Neural cell (in vitro differentiated cells): ENCODE measurements around the gene CRLF2. TPM values are rescaled to one million over a fixed set of nuclear protein-coding genes. Genes with fewer than 3 reads are reported as not detected.
A peak's percentile ranks its signal among the peaks of the same experiment; 100 is the strongest.

Experiments used
- H2AFZ ChIP-seq: fragments of 200-600, 300-800 bp; sonication (generic), shearing (Covaris generic); 2 replicates; pipeline ENCODE4 v1.6.0; 2014; ENCODE audit warnings: low read depth, mild to moderate bottlenecking, antibody characterized with exemption, low read length, moderate library complexity
- H3F3A ChIP-seq: fragments of 200-600 bp; shearing (Covaris generic); 2 replicates; pipeline ENCODE4 v1.6.1; 2016; ENCODE audit warnings: mild to moderate bottlenecking, moderate library complexity, mixed read lengths, antibody characterized with exemption, low read length; ENCODE audit not compliant: insufficient read depth, poor library complexity, severe bottlenecking
- H3K27ac ChIP-seq: fragments of 200-600, 300-800 bp; sonication (generic), shearing (Covaris generic); 2 replicates; pipeline ENCODE4 v1.5.1; 2014; ENCODE audit warnings: mild to moderate bottlenecking, low read length, moderate library complexity
- H3K27me3 ChIP-seq: fragments of 300-800, 200-600 bp; sonication (generic), shearing (Covaris generic); 2 replicates; pipeline ENCODE4 v1.6.0; 2014; ENCODE audit warnings: mild to moderate bottlenecking, low read depth, low read length, moderate library complexity; ENCODE audit not compliant: insufficient read depth
- H3K36me3 ChIP-seq: fragments of 300-800, 200-600 bp; sonication (generic), shearing (Covaris generic); 2 replicates; pipeline ENCODE4 v1.5.1; 2014; ENCODE audit warnings: mild to moderate bottlenecking, antibody characterized with exemption, low read length, moderate library complexity; ENCODE audit not compliant: insufficient read depth
- H3K4me2 ChIP-seq: fragments of 300-800, 200-600 bp; sonication (generic), shearing (Covaris generic); 2 replicates; pipeline ENCODE4 v1.6.0; 2014; ENCODE audit warnings: mild to moderate bottlenecking, low read length
- H3K4me3 ChIP-seq: fragments of 300-800, 200-600 bp; sonication (generic), shearing (Covaris generic); 2 replicates; pipeline ENCODE4 v1.5.1; 2014; ENCODE audit warnings: mild to moderate bottlenecking, low read length, moderate library complexity
- H3K79me2 ChIP-seq: fragments of 200-600 bp; shearing (Covaris generic); replicated peaks from 2 replicates; pipeline ENCODE4 v1.6.0; 2014; ENCODE audit warnings: mild to moderate bottlenecking, low read length, moderate library complexity; ENCODE audit not compliant: insufficient read depth
- H3K9ac ChIP-seq: fragments of 300-800, 200-600 bp; sonication (generic), shearing (Covaris generic); 2 replicates; pipeline ENCODE4 v1.6.1; 2016; ENCODE audit warnings: mild to moderate bottlenecking, low read length, mixed read lengths
- H3K9me2 ChIP-seq: fragments of 200-600 bp; shearing (Covaris generic); 2 replicates; pipeline ENCODE4 v1.6.1; 2016; ENCODE audit warnings: mild to moderate bottlenecking, low read length, mixed read lengths; ENCODE audit not compliant: insufficient read depth
- H3K9me3 ChIP-seq: fragments of 200-600, 300-800 bp; sonication (generic), shearing (Covaris generic); 2 replicates; pipeline ENCODE4 v1.6.1; 2016; ENCODE audit warnings: mild to moderate bottlenecking, mixed run types, low read length, moderate library complexity, mixed read lengths
- H4K20me1 ChIP-seq: fragments of 200-600 bp; shearing (Covaris generic); 2 replicates; pipeline ENCODE4 v1.6.1; 2016; ENCODE audit warnings: mild to moderate bottlenecking, mixed run types; ENCODE audit not compliant: insufficient read depth
- EP300 ChIP-seq: fragments of 450-650 bp; conservative IDR thresholded peaks from 2 replicates; pipeline ENCODE4 v1.6.1; 2014; ENCODE audit warnings: antibody characterized with exemption, mild to moderate bottlenecking, moderate library complexity; ENCODE audit not compliant: poor library complexity, severe bottlenecking
- EZH2 ChIP-seq: fragments of 200-600, 300-800 bp; shearing (Covaris generic), sonication (generic); IDR thresholded peaks from 2 replicates; pipeline ENCODE4 v1.6.1; 2014; ENCODE audit warnings: antibody characterized with exemption, low read length, borderline replicate concordance, mild to moderate bottlenecking; ENCODE audit not compliant: insufficient read depth, poor library complexity, severe bottlenecking
- POLR2AphosphoS5 ChIP-seq: IDR thresholded peaks from 2 replicates; pipeline ENCODE4 v1.6.1; 2012
- RAD21 ChIP-seq: fragments of 450-650 bp; conservative IDR thresholded peaks from 2 replicates; pipeline ENCODE4 v1.6.1; 2014; ENCODE audit warnings: antibody characterized with exemption, mild to moderate bottlenecking, moderate library complexity
- SMC3 ChIP-seq: fragments of 450-650 bp; conservative IDR thresholded peaks from 2 replicates; pipeline ENCODE4 v1.6.1; 2014; ENCODE audit warnings: antibody characterized with exemption, mild to moderate bottlenecking, moderate library complexity; ENCODE audit not compliant: poor library complexity
- TAF1 ChIP-seq: IDR thresholded peaks from 2 replicates; pipeline ENCODE4 v1.6.1; 2012; ENCODE audit warnings: low read depth
- polyA plus RNA-seq: library from polyadenylated mRNA; depleted of rRNA; stranded (reverse); fragments of >200 nt; gene quantifications from 2 replicates; pipeline ENCODE4 v1.2.3, GENCODE V29; 2014
- TF ChIP-seq, protein P1 (sequence below): IDR thresholded peaks from 2 replicates; pipeline ENCODE4 v1.6.1; 2012; ENCODE audit warnings: borderline replicate concordance
- TF ChIP-seq, protein P2 (sequence below): fragments of 450-650 bp; IDR thresholded peaks from 2 replicates; pipeline ENCODE4 v1.5.1; 2014; ENCODE audit warnings: antibody characterized with exemption, mild to moderate bottlenecking, moderate library complexity; ENCODE audit not compliant: poor library complexity, severe bottlenecking

CRLF2 gene
- polyA plus RNA-seq, 1 donor from 2014 or later = not detected

GRCh38 chrX:1167466-1167865, 45.0 kb downstream of the CRLF2 start:
- Histone ChIP-seq H3K36me3 (no peaks in the 10 kb centered on the region), H3K4me2 (no peak overlapping the region), H4K20me1 (no peaks in the 10 kb centered on the region), H3K9ac (no peak overlapping the region), H3F3A (no peaks in the 10 kb centered on the region), H3K27me3 (no peaks in the 10 kb centered on the region), H3K9me2 (no peaks in the 10 kb centered on the region), H3K9me3 (no peaks in the 10 kb centered on the region), H3K4me3 (no peak overlapping the region), H3K79me2 (no peaks in the 10 kb centered on the region), H3K27ac (no peak overlapping the region), H2AFZ (no peak overlapping the region)
- no peak for TF ChIP-seq EZH2
- TF ChIP-seq, protein P1, sequence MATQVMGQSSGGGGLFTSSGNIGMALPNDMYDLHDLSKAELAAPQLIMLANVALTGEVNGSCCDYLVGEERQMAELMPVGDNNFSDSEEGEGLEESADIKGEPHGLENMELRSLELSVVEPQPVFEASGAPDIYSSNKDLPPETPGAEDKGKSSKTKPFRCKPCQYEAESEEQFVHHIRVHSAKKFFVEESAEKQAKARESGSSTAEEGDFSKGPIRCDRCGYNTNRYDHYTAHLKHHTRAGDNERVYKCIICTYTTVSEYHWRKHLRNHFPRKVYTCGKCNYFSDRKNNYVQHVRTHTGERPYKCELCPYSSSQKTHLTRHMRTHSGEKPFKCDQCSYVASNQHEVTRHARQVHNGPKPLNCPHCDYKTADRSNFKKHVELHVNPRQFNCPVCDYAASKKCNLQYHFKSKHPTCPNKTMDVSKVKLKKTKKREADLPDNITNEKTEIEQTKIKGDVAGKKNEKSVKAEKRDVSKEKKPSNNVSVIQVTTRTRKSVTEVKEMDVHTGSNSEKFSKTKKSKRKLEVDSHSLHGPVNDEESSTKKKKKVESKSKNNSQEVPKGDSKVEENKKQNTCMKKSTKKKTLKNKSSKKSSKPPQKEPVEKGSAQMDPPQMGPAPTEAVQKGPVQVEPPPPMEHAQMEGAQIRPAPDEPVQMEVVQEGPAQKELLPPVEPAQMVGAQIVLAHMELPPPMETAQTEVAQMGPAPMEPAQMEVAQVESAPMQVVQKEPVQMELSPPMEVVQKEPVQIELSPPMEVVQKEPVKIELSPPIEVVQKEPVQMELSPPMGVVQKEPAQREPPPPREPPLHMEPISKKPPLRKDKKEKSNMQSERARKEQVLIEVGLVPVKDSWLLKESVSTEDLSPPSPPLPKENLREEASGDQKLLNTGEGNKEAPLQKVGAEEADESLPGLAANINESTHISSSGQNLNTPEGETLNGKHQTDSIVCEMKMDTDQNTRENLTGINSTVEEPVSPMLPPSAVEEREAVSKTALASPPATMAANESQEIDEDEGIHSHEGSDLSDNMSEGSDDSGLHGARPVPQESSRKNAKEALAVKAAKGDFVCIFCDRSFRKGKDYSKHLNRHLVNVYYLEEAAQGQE = no peak

DNA sequence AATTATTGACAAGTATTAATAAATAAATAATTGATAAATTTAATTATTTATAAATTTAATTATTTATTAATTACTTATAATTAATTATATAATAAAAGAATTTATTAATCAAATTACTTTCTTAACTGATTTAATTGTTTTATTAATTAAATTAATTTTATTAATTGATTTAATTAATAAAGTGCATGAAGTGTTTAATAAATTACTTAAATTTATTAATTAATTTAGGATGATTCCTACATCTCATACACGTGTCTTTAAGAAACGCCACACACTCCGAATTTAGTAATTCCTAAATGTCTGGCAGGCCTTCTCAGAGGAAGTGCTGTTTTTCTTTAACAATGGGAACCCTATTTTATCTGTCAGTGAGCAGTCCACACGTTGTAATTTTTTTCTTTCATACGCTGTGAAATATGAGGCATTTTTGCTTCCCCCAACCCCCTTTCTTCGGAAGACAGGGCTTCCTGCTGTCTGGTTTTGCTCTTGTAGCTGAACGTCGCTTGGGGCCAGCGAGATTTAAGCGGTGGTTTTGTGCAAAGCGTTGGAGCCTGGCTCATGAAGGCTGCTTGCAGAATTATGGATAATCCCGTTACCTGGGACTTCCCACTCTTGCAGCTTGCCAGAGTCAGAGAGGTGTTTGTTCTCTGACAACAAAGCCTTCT, 46.8 kb downstream of the CRLF2 start:
- no peak overlapping the region for H3K4me2 ChIP-seq
- no peak overlapping the region for H3K9ac ChIP-seq
- no peak overlapping the region for H3K4me3 ChIP-seq
- H3K27me3 ChIP-seq = no peaks in the 10 kb centered on the region
- H3K9me2 ChIP-seq = no peaks in the 10 kb centered on the region
- no peaks in the 10 kb centered on the region for H3K9me3 ChIP-seq
- H3K36me3 ChIP-seq = no peaks in the 10 kb centered on the region
- H2AFZ ChIP-seq = no peak overlapping the region
- TF ChIP-seq SMC3 = no peak
- TF ChIP-seq, protein P2, sequence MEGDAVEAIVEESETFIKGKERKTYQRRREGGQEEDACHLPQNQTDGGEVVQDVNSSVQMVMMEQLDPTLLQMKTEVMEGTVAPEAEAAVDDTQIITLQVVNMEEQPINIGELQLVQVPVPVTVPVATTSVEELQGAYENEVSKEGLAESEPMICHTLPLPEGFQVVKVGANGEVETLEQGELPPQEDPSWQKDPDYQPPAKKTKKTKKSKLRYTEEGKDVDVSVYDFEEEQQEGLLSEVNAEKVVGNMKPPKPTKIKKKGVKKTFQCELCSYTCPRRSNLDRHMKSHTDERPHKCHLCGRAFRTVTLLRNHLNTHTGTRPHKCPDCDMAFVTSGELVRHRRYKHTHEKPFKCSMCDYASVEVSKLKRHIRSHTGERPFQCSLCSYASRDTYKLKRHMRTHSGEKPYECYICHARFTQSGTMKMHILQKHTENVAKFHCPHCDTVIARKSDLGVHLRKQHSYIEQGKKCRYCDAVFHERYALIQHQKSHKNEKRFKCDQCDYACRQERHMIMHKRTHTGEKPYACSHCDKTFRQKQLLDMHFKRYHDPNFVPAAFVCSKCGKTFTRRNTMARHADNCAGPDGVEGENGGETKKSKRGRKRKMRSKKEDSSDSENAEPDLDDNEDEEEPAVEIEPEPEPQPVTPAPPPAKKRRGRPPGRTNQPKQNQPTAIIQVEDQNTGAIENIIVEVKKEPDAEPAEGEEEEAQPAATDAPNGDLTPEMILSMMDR = no peak
- peak; percentile 51 for TF ChIP-seq POLR2AphosphoS5
- TF ChIP-seq, protein P1 = no peak
- TF ChIP-seq EZH2 = no peak
- peak; percentile 45 for TF ChIP-seq RAD21
- no peak for TF ChIP-seq TAF1
- TF ChIP-seq EP300 = peak; percentile 51
- H3K79me2 ChIP-seq = no peaks in the 10 kb centered on the region
- H3K27ac ChIP-seq = peak overlapping the region; percentile 35
- H4K20me1 ChIP-seq = no peaks in the 10 kb centered on the region
- no peaks in the 10 kb centered on the region for H3F3A ChIP-seq
